CD14-positive monocyte (primary cell): ENCODE data around the gene HYDIN. TPM values are rescaled to one million over a fixed set of nuclear protein-coding genes. Genes with fewer than 3 reads are reported as not detected.

Experiments used
- DNase-seq, 3 donors: peaks; one replicate each; pipeline ENCODE4 v3.0.0-alpha.2; 2011 to 2022
- H2AFZ ChIP-seq: 2 replicates; pipeline ENCODE4 v1.6.0; 2012; ENCODE audit warnings: mild to moderate bottlenecking, low read depth, low read length, inconsistent platforms; ENCODE audit not compliant: insufficient read depth, poor library complexity, severe bottlenecking
- H3K27ac ChIP-seq, 2 donors: 1 replicate in 1 of 2; 2 replicates in 1 of 2; pipeline ENCODE4 v1.5.1; 2012 to 2013; ENCODE audit warnings: low read length in 2 of 2, control low read depth in 1 of 2, inconsistent platforms in 1 of 2, low read depth in 1 of 2, mild to moderate bottlenecking in 1 of 2
- H3K27me3 ChIP-seq, 2 donors: one replicate each; pipeline versions ENCODE4 v1.6.0 to v1.6.1; 2011 to 2013; ENCODE audit warnings: low read length in 2 of 2; ENCODE audit not compliant: control insufficient read depth in 2 of 2, insufficient read depth in 2 of 2
- H3K36me3 ChIP-seq, 2 donors: replicated peaks in 1 of 2; 1 replicate in 1 of 2; 2 replicates in 1 of 2; pipeline versions ENCODE4 v1.5.1 to v1.6.1; 2012 to 2013; ENCODE audit warnings: low read length in 2 of 2, control low read depth in 1 of 2, inconsistent platforms in 1 of 2, mild to moderate bottlenecking in 1 of 2; ENCODE audit not compliant: insufficient read depth in 2 of 2, control insufficient read depth in 1 of 2
- H3K4me1 ChIP-seq, 2 donors: 1 replicate in 1 of 2; 2 replicates in 1 of 2; pipeline versions ENCODE4 v1.5.1 to v1.6.1; 2012 to 2013; ENCODE audit warnings: low read length in 2 of 2, control low read depth in 1 of 2, inconsistent platforms in 1 of 2, mild to moderate bottlenecking in 1 of 2, moderate library complexity in 1 of 2; ENCODE audit not compliant: insufficient read depth in 2 of 2, control insufficient read depth in 1 of 2
- H3K4me2 ChIP-seq: replicated peaks from 2 replicates; pipeline ENCODE3; 2012; ENCODE audit warnings: low read length, moderate library complexity, mild to moderate bottlenecking; ENCODE audit not compliant: poor library complexity, severe bottlenecking; ENCODE audit errors: extremely low read depth
- H3K4me3 ChIP-seq, 3 experiments: fragments of 200-600 bp in 1 of 3; sonication (generic) in 1 of 3; replicated peaks in 1 of 3; 1 replicate in 2 of 3; 2 replicates in 1 of 3; pipeline ENCODE4 v1.5.1; 2011 to 2013; ENCODE audit warnings: low read length in 3 of 3, mild to moderate bottlenecking in 3 of 3, control low read depth in 2 of 3, low read depth in 2 of 3, inconsistent platforms in 1 of 3, moderate library complexity in 1 of 3
- H3K79me2 ChIP-seq: 2 replicates; pipeline ENCODE4 v1.6.0; 2012; ENCODE audit warnings: mild to moderate bottlenecking, control low read depth, inconsistent platforms, low read length, moderate library complexity; ENCODE audit not compliant: insufficient read depth
- H3K9ac ChIP-seq: 2 replicates; pipeline ENCODE4 v1.6.0; 2017; ENCODE audit warnings: low read length, mild to moderate bottlenecking; ENCODE audit not compliant: insufficient read depth, poor library complexity, severe bottlenecking
- H3K9me3 ChIP-seq, 2 donors: replicated peaks in 1 of 2; 1 replicate in 1 of 2; 2 replicates in 1 of 2; pipeline versions ENCODE4 v1.5.1 to v1.6.1; 2012 to 2013; ENCODE audit warnings: low read length in 2 of 2, control low read depth in 1 of 2; ENCODE audit not compliant: control insufficient read depth in 1 of 2, insufficient read depth in 1 of 2
- H4K20me1 ChIP-seq: 2 replicates; pipeline ENCODE4 v1.6.0; 2012; ENCODE audit warnings: mild to moderate bottlenecking, low read length, control low read depth, moderate library complexity; ENCODE audit not compliant: insufficient read depth
- H3K27ac Mint-ChIP-seq, 7 donors: one replicate each; pipeline ENCODE4 v1.8.0; 2020; ENCODE audit warnings: mild to moderate bottlenecking in 7 of 7, mixed read lengths in 7 of 7, moderate library complexity in 6 of 7, inconsistent platforms in 2 of 7
- H3K27me3 Mint-ChIP-seq, 3 donors: one replicate each; pipeline ENCODE4 v1.8.0; 2021 to 2022; ENCODE audit warnings: low read depth in 3 of 3, mild to moderate bottlenecking in 3 of 3, mixed read lengths in 3 of 3, moderate library complexity in 3 of 3, inconsistent platforms in 1 of 3
- H3K36me3 Mint-ChIP-seq, 2 donors: one replicate each; pipeline ENCODE4 v1.8.0; 2020; ENCODE audit warnings: mixed read lengths in 2 of 2, inconsistent platforms in 1 of 2, mild to moderate bottlenecking in 1 of 2
- H3K4me1 Mint-ChIP-seq: one replicate; pipeline ENCODE4 v1.8.0; 2020; ENCODE audit warnings: mild to moderate bottlenecking, mixed read lengths
- H3K4me3 Mint-ChIP-seq, 2 donors: one replicate each; pipeline ENCODE4 v1.8.0; 2020; ENCODE audit warnings: mild to moderate bottlenecking in 2 of 2, mixed read lengths in 2 of 2, moderate library complexity in 1 of 2
- H3K9me3 Mint-ChIP-seq, 7 donors: one replicate each; pipeline ENCODE4 v1.8.0; 2020 to 2022; ENCODE audit warnings: mixed read lengths in 7 of 7, mild to moderate bottlenecking in 6 of 7, moderate library complexity in 6 of 7, inconsistent platforms in 2 of 7
- CTCF ChIP-seq: fragments of 200-600 bp; IDR thresholded peaks from one replicate; pipeline ENCODE4 v1.8.0; 2022; ENCODE audit warnings: antibody characterized with exemption, mild to moderate bottlenecking
- WGBS: methylation state at CpG from one replicate; pipeline ENCODE4 v1.1.5; 2013; ENCODE audit warnings: missing lambda C conversion rate; ENCODE audit not compliant: insufficient coverage; 5-methylcytosine and 5-hydroxymethylcytosine counted together
- intact Hi-C, 2 donors: fragments of 100-400 bp; cut with micrococcal nuclease; formaldehyde crosslinking; loops; one replicate each; pipeline versions ENCODE4 v1.15.0 to v1.15.1; 2023
- polyA plus RNA-seq, 3 donors: library from polyadenylated mRNA; depleted of rRNA in 1 of 3; unstranded in 2 of 3; stranded (reverse) in 1 of 3; fragments of 300-500 nt in 2 of 3; fragments of >200 nt in 1 of 3; fragmentation: Illumina TruSeq in 2 of 3; gene quantifications; 1 replicate in 2 of 3; 2 replicates in 1 of 3; pipeline ENCODE4 v1.2.3, GENCODE V29; 2012 to 2021

Gene HYDIN
- polyA plus RNA-seq, 3 donors: not detected

- no peak overlapping the region for H2AFZ ChIP-seq
- no peaks in the 10 kb centered on the region for H3K9me3 ChIP-seq
- H3K27me3 ChIP-seq: no peaks in the 10 kb centered on the region
- H3K4me1 Mint-ChIP-seq: no peaks in the 10 kb centered on the region
- H3K27ac ChIP-seq: no peak overlapping the region
- no peak for DNase-seq
- H3K9me3 Mint-ChIP-seq: no peaks in the 10 kb centered on the region
- TF ChIP-seq CTCF: no peak
- no peaks in the 10 kb centered on the region for H3K27me3 Mint-ChIP-seq
- no peaks in the 10 kb centered on the region for H3K4me1 ChIP-seq
- WGBS: 98% methylated on average over 10 of the region's 10 CpGs
- H3K4me3 Mint-ChIP-seq: no peak overlapping the region
- no peak overlapping the region for H3K9ac ChIP-seq
- H3K36me3 Mint-ChIP-seq: peaks cover 69 to 83% of the 10 kb centered on the region in 2 donors
- H3K4me2 ChIP-seq: no peak overlapping the region
- no peak overlapping the region for H3K4me3 ChIP-seq
- H3K79me2 ChIP-seq: no peaks in the 10 kb centered on the region
- no peak overlapping the region for H3K27ac Mint-ChIP-seq
- intact Hi-C loops: no loop called here
- H4K20me1 ChIP-seq: no peaks in the 10 kb centered on the region
- peaks cover 87 to 96% of the 10 kb centered on the region in 2 donors for H3K36me3 ChIP-seq
Measured at GRCh38 chr16:70764632-70765031, 465.9 kb downstream of the HYDIN start.

GRCh38 chr16:70760221-70760620, 470.3 kb downstream of the HYDIN start:
- no peaks in the 10 kb centered on the region for H3K79me2 ChIP-seq
- H3K4me3 ChIP-seq: no peak overlapping the region
- no peak overlapping the region for H3K9ac ChIP-seq
- 90% methylated on average over 1 of the region's 3 CpGs for WGBS
- H3K27me3 Mint-ChIP-seq: no peaks in the 10 kb centered on the region
- no peaks in the 10 kb centered on the region for H4K20me1 ChIP-seq
- peaks cover 92 to 100% of the 10 kb centered on the region in 2 donors for H3K36me3 ChIP-seq
- H3K4me3 Mint-ChIP-seq: no peak overlapping the region
- H3K27ac Mint-ChIP-seq: peak overlapping the region in 1 of 7 donors; percentile 59
- H3K36me3 Mint-ChIP-seq: peaks cover 79 to 90% of the 10 kb centered on the region in 2 donors
- H3K27ac ChIP-seq: no peak overlapping the region
- DNase-seq: no peak
- no peak overlapping the region for H3K4me2 ChIP-seq
- H2AFZ ChIP-seq: no peak overlapping the region
- H3K4me1 Mint-ChIP-seq: no peaks in the 10 kb centered on the region
- no peaks in the 10 kb centered on the region for H3K9me3 ChIP-seq
- H3K4me1 ChIP-seq: no peaks in the 10 kb centered on the region
- no peaks in the 10 kb centered on the region for H3K27me3 ChIP-seq
- no peak for TF ChIP-seq CTCF
- H3K9me3 Mint-ChIP-seq: no peaks in the 10 kb centered on the region
- intact Hi-C loops: no loop called here
